ENCODE measurements around the gene WDFY2.

The WDFY2 gene

GRCh38 chr13:51777921-51778320, 193.7 kb downstream of the WDFY2 start:
- no peak for DNase-seq

- no peak for DNase-seq
Measured at GRCh38 chr13:51778392-51778791, 194.1 kb downstream of the WDFY2 start.

GRCh38 chr13:51780099-51780498, 195.8 kb downstream of the WDFY2 start:
- DNase-seq = no peak

GRCh38 chr13:51781246-51782022, 197.2 kb downstream of the WDFY2 start:
- DNase-seq = peak; percentile 64

- DNase-seq = no peak
Measured at GRCh38 chr13:51782026-51782710, 197.9 kb downstream of the WDFY2 start.

GRCh38 chr13:51783428-51784094, 199.3 kb downstream of the WDFY2 start:
- peak; percentile 86 for DNase-seq

GRCh38 chr13:51784097-51784496, 199.8 kb downstream of the WDFY2 start:
- DNase-seq = no peak

GRCh38 chr13:51785712-51786424, 201.6 kb downstream of the WDFY2 start:
- peak; percentile 100 for DNase-seq

- peak; percentile 73 for DNase-seq
Measured at GRCh38 chr13:51786425-51787265, 202.4 kb downstream of the WDFY2 start.

- no peak for DNase-seq
Measured at GRCh38 chr13:51793570-51794271, 209.5 kb downstream of the WDFY2 start.

GRCh38 chr13:51794964-51795363, 210.7 kb downstream of the WDFY2 start:
- DNase-seq = no peak

GRCh38 chr13:51795419-51795818, 211.2 kb downstream of the WDFY2 start:
- DNase-seq = no peak

- peak; percentile 33 for DNase-seq
Measured at GRCh38 chr13:51796546-51796945, 212.3 kb downstream of the WDFY2 start.

- peak; percentile 96 for DNase-seq
Measured at GRCh38 chr13:51797664-51798488, 213.6 kb downstream of the WDFY2 start.

GRCh38 chr13:51799261-51799660, 215.0 kb downstream of the WDFY2 start:
- DNase-seq = peak; percentile 28

- DNase-seq = no peak
Measured at GRCh38 chr13:51800486-51800885, 216.2 kb downstream of the WDFY2 start.

GRCh38 chr13:51801631-51802099, 217.4 kb downstream of the WDFY2 start:
- DNase-seq = peak; percentile 67

GRCh38 chr13:51802631-51803418, 218.6 kb downstream of the WDFY2 start:
- peak; percentile 52 for DNase-seq
